HEK293T (cell line): ENCODE results near the gene CACNA1S.

Experiments used
- CTCF ChIA-PET: fragments of 350-600 bp; formaldehyde crosslinking; extraction: SDS; loops from one replicate; lab custom pipeline; 2021; ENCODE audit warnings: antibody characterized with exemption, inconsistent platforms; lab: Yijun Ruan, JAX
- POLR2A ChIA-PET: fragments of 350-600 bp; formaldehyde crosslinking; extraction: SDS; loops from one replicate; lab custom pipeline; 2020; ENCODE audit warnings: antibody characterized with exemption, inconsistent platforms; lab: Yijun Ruan, JAX
- DNase-seq: peaks from one replicate; pipeline ENCODE4 v3.0.0; 2012; ENCODE audit warnings: mixed read lengths; ENCODE audit errors: extremely low spot score
- ARNT ChIP-seq: fragments of 450-650 bp; IDR thresholded peaks from 2 replicates; pipeline ENCODE4 v1.6.1; 2017; ENCODE audit warnings: mild to moderate bottlenecking
- BHLHE40 ChIP-seq: fragments of 450-650 bp; IDR thresholded peaks from 2 replicates; pipeline ENCODE4 v1.6.1; 2016; ENCODE audit warnings: mild to moderate bottlenecking, moderate library complexity, borderline replicate concordance
- CTBP1 ChIP-seq: fragments of 450-650 bp; IDR thresholded peaks from 2 replicates; pipeline ENCODE4 v1.6.1; 2016; ENCODE audit warnings: borderline replicate concordance
- ELF4 ChIP-seq: fragments of 450-650 bp; IDR thresholded peaks from 2 replicates; pipeline ENCODE4 v1.6.1; 2017; ENCODE audit warnings: antibody characterized with exemption
- FOXA1 ChIP-seq: fragments of 450-650 bp; IDR thresholded peaks from 2 replicates; pipeline ENCODE4 v1.6.1; 2016; ENCODE audit warnings: mild to moderate bottlenecking
- FOXK2 ChIP-seq: fragments of 450-650 bp; IDR thresholded peaks from 2 replicates; pipeline ENCODE4 v1.6.1; 2016; ENCODE audit warnings: mild to moderate bottlenecking
- FOXM1 ChIP-seq: fragments of 450-650 bp; IDR thresholded peaks from 2 replicates; pipeline ENCODE4 v1.6.1; 2017; ENCODE audit warnings: mild to moderate bottlenecking, borderline replicate concordance
- HDGF ChIP-seq: fragments of 450-650 bp; IDR thresholded peaks from 2 replicates; pipeline ENCODE4 v1.6.1; 2017; ENCODE audit warnings: antibody characterized with exemption, borderline replicate concordance
- L3MBTL2 ChIP-seq: fragments of 450-650 bp; conservative IDR thresholded peaks from 2 replicates; pipeline ENCODE4 v1.6.1; 2016; ENCODE audit warnings: mild to moderate bottlenecking
- LEF1 ChIP-seq: fragments of 450-650 bp; IDR thresholded peaks from 2 replicates; pipeline ENCODE4 v1.6.1; 2017; ENCODE audit warnings: mild to moderate bottlenecking, borderline replicate concordance
- NFRKB ChIP-seq: fragments of 450-650 bp; IDR thresholded peaks from 2 replicates; pipeline ENCODE4 v1.6.1; 2016; ENCODE audit warnings: mild to moderate bottlenecking, moderate library complexity
- SP1 ChIP-seq: fragments of 450-650 bp; IDR thresholded peaks from 2 replicates; pipeline ENCODE4 v1.6.1; 2017
- SUZ12 ChIP-seq: fragments of 450-650 bp; IDR thresholded peaks from 2 replicates; pipeline ENCODE4 v1.6.1; 2016; ENCODE audit warnings: mild to moderate bottlenecking
- TARDBP ChIP-seq: fragments of 450-650 bp; IDR thresholded peaks from 2 replicates; pipeline ENCODE4 v1.6.1; 2016
- ZNF384 ChIP-seq: fragments of 450-650 bp; IDR thresholded peaks from 2 replicates; pipeline ENCODE4 v1.6.1; 2016
- TF ChIP-seq, protein P1 (sequence below): fragments of 450-650 bp; IDR thresholded peaks from 2 replicates; pipeline ENCODE4 v1.6.1; 2016

Gene CACNA1S

DNA sequence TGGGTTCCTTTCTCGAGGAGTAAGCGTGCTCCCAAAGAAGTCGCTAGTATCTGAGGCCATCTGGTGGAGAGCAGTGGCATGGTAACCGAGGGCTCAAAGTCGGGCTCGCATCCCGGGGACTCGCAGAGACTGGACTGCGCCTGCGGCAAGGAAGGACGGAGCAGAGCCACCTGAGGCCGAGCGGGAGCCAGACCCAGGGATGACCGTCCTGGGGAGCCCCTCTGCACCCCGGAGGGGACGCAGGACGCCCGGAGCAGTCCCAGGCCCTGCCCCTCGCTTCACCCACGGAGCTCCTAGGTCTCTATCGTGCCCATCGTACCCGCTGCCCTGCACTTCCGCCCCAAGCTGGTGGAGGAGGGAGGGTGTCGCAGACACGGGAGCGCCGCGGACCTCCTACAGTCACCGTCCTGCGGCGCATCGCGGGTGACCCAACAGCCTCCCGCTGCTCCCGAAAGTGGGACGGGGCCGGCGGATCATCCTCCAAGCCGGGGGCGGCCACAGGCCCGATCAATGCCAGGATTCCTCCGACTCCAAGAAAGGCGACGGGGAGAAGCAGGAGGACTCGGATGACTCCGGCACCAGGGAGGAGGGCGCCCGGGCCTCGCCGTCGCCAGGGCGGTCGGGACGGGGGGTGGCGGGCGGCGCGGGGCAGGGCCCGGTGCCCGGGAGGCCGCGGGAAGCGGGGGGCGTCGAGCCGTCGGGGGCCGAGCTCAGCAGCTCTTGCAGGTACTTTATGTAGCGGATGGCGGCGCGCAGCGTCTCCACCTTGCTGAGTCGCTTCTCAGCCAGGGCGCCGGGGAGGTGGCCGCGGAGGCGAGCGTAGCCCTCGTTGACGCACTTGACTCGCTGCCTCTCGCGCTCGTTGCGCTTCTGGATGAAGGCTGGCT is 2.3 kb upstream of the CACNA1S start:
- TF ChIP-seq LEF1, result no peak
- TF ChIP-seq SP1, result no peak
- no peak for TF ChIP-seq FOXA1
- no peak for TF ChIP-seq TARDBP
- no peak for TF ChIP-seq FOXM1
- TF ChIP-seq HDGF, result no peak
- no peak for TF ChIP-seq FOXK2
- no peak for TF ChIP-seq ZNF384
- TF ChIP-seq, protein P1, sequence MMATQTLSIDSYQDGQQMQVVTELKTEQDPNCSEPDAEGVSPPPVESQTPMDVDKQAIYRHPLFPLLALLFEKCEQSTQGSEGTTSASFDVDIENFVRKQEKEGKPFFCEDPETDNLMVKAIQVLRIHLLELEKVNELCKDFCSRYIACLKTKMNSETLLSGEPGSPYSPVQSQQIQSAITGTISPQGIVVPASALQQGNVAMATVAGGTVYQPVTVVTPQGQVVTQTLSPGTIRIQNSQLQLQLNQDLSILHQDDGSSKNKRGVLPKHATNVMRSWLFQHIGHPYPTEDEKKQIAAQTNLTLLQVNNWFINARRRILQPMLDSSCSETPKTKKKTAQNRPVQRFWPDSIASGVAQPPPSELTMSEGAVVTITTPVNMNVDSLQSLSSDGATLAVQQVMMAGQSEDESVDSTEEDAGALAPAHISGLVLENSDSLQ, result no peak
- TF ChIP-seq ARNT, result no peak
- TF ChIP-seq BHLHE40, result no peak
- no peak for TF ChIP-seq NFRKB
- no peak for TF ChIP-seq SUZ12
- POLR2A ChIA-PET, result no interaction called here
- peak; percentile 96 for DNase-seq
- CTCF ChIA-PET, result interaction anchor here (1.0 to 2.2 kb wide), 6 partner anchors 12 to 224 kb away, joined by 4 to 17 read pairs (median 6); no protein-coding TSS in a partner anchor

DNA sequence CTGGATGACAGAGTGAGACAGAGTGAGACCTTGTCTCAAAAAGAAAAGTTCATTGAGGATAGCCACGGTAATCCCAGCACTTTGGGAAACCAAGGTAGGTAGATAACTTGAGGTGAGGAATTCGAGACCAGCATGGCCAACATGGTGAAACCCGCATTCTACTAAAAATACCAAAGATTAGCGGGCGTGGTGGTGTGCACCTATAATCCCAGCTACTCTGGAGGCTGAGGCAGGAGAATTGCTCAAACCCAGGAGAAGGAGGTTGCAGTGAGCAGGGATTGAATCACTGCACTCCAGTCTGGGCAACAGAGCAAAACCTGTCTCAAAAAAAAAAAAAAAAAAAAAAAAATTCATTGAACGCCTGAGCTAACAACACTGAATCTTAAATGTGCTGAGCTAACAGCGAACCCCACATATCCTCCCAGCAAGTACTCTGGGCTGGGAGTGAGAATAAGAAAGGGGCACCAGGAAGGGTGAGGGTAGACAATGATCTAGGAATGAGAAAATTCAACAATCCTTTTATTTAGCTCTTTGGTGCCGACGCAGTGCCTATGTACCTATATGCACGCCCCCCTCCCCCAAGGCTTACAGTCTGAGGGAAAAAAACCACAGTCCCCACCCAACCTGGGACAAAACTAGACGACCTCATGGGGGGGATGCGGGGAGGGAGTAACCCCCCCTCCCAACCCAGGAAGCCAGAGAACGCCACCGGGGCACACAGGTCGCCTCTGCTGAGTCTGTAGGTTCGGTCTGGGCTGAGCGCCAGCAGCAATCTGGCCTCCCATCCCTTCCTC is 1.4 kb upstream of the CACNA1S start:
- no peak for DNase-seq
- POLR2A ChIA-PET, result no interaction called here
- TF ChIP-seq FOXA1 (no peak), FOXM1 (no peak), SUZ12 (no peak), SP1 (no peak), ZNF384 (peak; percentile 51; the same call in 1 of the 2 replicates), CTBP1 (no peak), L3MBTL2 (peak; percentile 68), LEF1 (no peak), ELF4 (no peak), NFRKB (no peak), ARNT (no peak), BHLHE40 (no peak), TARDBP (no peak)
- TF ChIP-seq, protein P1, result no peak
- CTCF ChIA-PET, result interaction anchor here (0.6 to 2.2 kb wide), 10 partner anchors 11 to 223 kb away, joined by 3 to 17 read pairs (median 4); no protein-coding TSS in a partner anchor

DNA sequence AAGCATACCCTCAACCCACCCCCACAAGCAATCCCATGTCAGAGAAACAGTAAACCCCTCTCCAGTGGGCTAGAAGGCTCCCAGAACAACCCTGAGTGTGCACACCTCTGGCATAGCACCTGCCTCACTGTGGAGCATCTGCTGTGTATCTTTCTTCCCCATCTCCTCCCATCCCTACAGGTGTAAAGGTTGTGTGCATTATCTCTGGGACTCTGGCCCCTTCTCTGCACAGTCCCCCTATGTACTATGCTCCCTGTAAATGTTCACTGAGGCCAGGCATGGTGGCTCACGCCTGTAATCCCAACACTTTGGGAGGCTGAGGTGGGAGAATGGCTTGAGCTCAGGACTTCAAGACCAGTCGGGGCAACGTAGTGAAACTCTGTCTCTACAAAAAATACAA is 700 bp upstream of the CACNA1S start:
- ChIA-PET POLR2A (no interaction called here), CTCF (interaction anchor here (0.8 to 2.2 kb wide), 4 partner anchors 93 to 222 kb away, joined by 3 to 17 read pairs (median 5); no protein-coding TSS in a partner anchor)
- no peak for TF ChIP-seq HDGF
- no peak for TF ChIP-seq SP1
- TF ChIP-seq ARNT, result no peak
- no peak for TF ChIP-seq NFRKB
- no peak for TF ChIP-seq BHLHE40
- no peak for TF ChIP-seq SUZ12
- TF ChIP-seq CTBP1, result no peak
- no peak for TF ChIP-seq TARDBP
- no peak for TF ChIP-seq FOXA1
- TF ChIP-seq ELF4, result no peak
- TF ChIP-seq, protein P1, result no peak

GRCh38 chr1:201111672-201112071 is 554 bp downstream of the CACNA1S start:
- no peak for DNase-seq
- POLR2A ChIA-PET, result no interaction called here
- CTCF ChIA-PET, result no interaction called here
- TF ChIP-seq NFRKB, result no peak
- TF ChIP-seq ARNT, result no peak
- no peak for TF ChIP-seq TARDBP
- no peak for TF ChIP-seq FOXA1
- no peak for TF ChIP-seq SP1
- TF ChIP-seq FOXM1, result no peak
- TF ChIP-seq, protein P1, result no peak
- TF ChIP-seq BHLHE40, result no peak
- TF ChIP-seq L3MBTL2, result no peak
- TF ChIP-seq LEF1, result no peak
- TF ChIP-seq SUZ12, result no peak
- TF ChIP-seq FOXK2, result no peak
- TF ChIP-seq HDGF, result no peak
- TF ChIP-seq ZNF384, result no peak
- no peak for TF ChIP-seq CTBP1
- TF ChIP-seq ELF4, result no peak

More for the DNA sequence above, 700 bp upstream of the CACNA1S start:
- DNase-seq, result no peak

DNA sequence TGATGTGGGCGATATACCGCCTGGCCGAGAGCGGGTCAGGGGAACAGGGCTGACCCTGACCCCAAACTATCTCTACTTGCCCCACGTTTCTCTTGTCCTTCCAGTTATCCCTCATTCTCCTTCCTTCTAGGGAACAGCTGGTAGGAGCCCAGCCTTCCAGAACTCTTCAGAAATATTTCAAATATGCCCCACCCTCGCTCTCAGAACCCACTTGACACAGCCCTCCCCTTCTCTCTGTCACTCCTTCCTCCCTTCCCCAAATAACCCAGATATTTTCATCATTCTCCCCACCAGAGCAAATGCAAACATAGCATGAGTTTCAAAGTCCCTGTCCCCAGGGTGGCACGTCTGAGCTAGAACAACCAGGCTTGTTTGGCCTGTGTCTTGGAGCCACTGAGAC is 1.1 kb downstream of the CACNA1S start:
- no peak for DNase-seq
- ChIA-PET CTCF (no interaction called here), POLR2A (no interaction called here)
- no peak for TF ChIP-seq TARDBP
- TF ChIP-seq FOXK2, result no peak
- TF ChIP-seq FOXM1, result no peak
- no peak for TF ChIP-seq FOXA1
